Karpas-422 (cell line): ENCODE data around the gene DDX56. TPM values are rescaled to one million over a fixed set of nuclear protein-coding genes. Genes with fewer than 3 reads are reported as not detected.

Experiments
- DNase-seq: peaks from one replicate; pipeline ENCODE4 v3.0.0-alpha.2; 2015
- H2AFZ ChIP-seq: fragments of 200-600 bp; sonication (generic); 2 replicates; pipeline ENCODE4 v1.6.1; 2014; ENCODE audit warnings: antibody characterized with exemption, low read length, mixed read lengths
- H3K27ac ChIP-seq: fragments of 200-600 bp; sonication (generic); 2 replicates; pipeline ENCODE4 v1.5.1; 2014; ENCODE audit warnings: mild to moderate bottlenecking, low read length, moderate library complexity
- H3K27me3 ChIP-seq: fragments of 200-600 bp; sonication (generic); 2 replicates; pipeline ENCODE4 v1.6.1; 2014; ENCODE audit warnings: low read length, mixed read lengths
- H3K36me3 ChIP-seq: fragments of 200-600 bp; sonication (generic); 2 replicates; pipeline ENCODE4 v1.6.1; 2014; ENCODE audit warnings: low read length, mixed read lengths; ENCODE audit not compliant: insufficient read depth
- H3K4me1 ChIP-seq: fragments of 200-600 bp; sonication (generic); 2 replicates; pipeline ENCODE4 v1.6.1; 2014; ENCODE audit warnings: mild to moderate bottlenecking, low read length, mixed read lengths
- H3K4me2 ChIP-seq: fragments of 200-600 bp; sonication (generic); 2 replicates; pipeline ENCODE4 v1.6.1; 2014; ENCODE audit warnings: low read length, low read depth, mild to moderate bottlenecking; ENCODE audit not compliant: poor library complexity, severe bottlenecking
- H3K4me3 ChIP-seq: fragments of 200-600 bp; sonication (generic); 2 replicates; pipeline ENCODE4 v1.5.1; 2014; ENCODE audit warnings: mild to moderate bottlenecking, antibody characterized with exemption, low read length, mixed read lengths
- H3K79me2 ChIP-seq: fragments of 200-600 bp; sonication (generic); 2 replicates; pipeline ENCODE4 v1.6.1; 2014; ENCODE audit warnings: mild to moderate bottlenecking, low read length, mixed read lengths
- H3K9ac ChIP-seq: fragments of 200-600 bp; sonication (generic); 2 replicates; pipeline ENCODE4 v1.6.0; 2014; ENCODE audit warnings: low read length
- H3K9me2 ChIP-seq: fragments of 200-600 bp; sonication (generic), shearing (Covaris generic); replicated peaks from 2 replicates; pipeline ENCODE4 v1.6.0; 2014; ENCODE audit warnings: mild to moderate bottlenecking, low read length, moderate library complexity; ENCODE audit not compliant: insufficient read depth
- H3K9me3 ChIP-seq: fragments of 300-700, 200-600 bp; sonication (generic); 2 replicates; pipeline ENCODE4 v1.6.1; 2014; ENCODE audit warnings: low read length, mixed read lengths
- H4K20me1 ChIP-seq: fragments of 200-600 bp; sonication (generic); 2 replicates; pipeline ENCODE4 v1.6.1; 2014; ENCODE audit warnings: mild to moderate bottlenecking, antibody characterized with exemption, low read length, low read depth; ENCODE audit not compliant: insufficient read depth
- total RNA-seq: library from RNA; depleted of rRNA; stranded (reverse); fragments of >200 nt; shearing (Covaris generic); gene quantifications from 2 replicates; pipeline ENCODE4 v1.2.3, GENCODE V29; 2014; ENCODE audit warnings: low replicate concordance; rRNA removed

DDX56 gene
- total RNA-seq, 1 experiment from 2014 or later, result 66.8 TPM

DNA sequence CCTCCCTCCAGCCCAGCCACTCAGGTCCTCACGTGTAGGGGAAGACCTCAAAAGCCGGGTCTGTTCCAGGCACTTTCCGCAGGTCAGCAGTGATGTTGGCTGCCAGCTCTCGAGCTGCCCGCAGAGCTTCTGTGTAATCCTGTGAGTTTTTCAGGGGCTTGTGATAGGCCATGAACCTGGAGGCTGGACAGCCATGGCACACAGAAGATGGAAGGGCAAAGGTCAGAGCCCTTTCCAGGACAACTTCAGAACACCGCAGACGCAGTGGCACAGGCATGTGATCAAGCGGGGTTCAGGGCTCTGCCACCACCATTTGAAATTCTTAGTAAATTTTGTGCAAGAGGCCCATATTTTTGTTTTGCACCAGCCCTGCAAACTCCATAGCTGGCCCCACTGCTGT is 56.5 kb downstream of the DDX56 start:
- no peaks in the 10 kb centered on the region for H3K27me3 ChIP-seq
- no peak overlapping the region for H2AFZ ChIP-seq
- H3K9ac ChIP-seq, result no peak overlapping the region
- no peak overlapping the region for H3K27ac ChIP-seq
- no peaks in the 10 kb centered on the region for H3K36me3 ChIP-seq
- no peak for DNase-seq
- H4K20me1 ChIP-seq, result no peaks in the 10 kb centered on the region
- H3K9me2 ChIP-seq, result no peaks in the 10 kb centered on the region
- H3K79me2 ChIP-seq, result no peaks in the 10 kb centered on the region
- H3K4me2 ChIP-seq, result no peak overlapping the region
- H3K9me3 ChIP-seq, result no peaks in the 10 kb centered on the region
- H3K4me1 ChIP-seq, result no peaks in the 10 kb centered on the region
- H3K4me3 ChIP-seq, result no peak overlapping the region

Other genes starting within 250 kb of the DDX56 start
- not detected in 2 replicates for gene CAMK2B, start 248.3 kb downstream of the DDX56 start, total RNA-seq
- 56.1 and 84.1 TPM in 2 replicates for gene NUDCD3, start 83.2 kb downstream of the DDX56 start, total RNA-seq
- not detected in 2 replicates for gene NPC1L1, start 32.6 kb downstream of the DDX56 start, total RNA-seq
- gene TMED4, start 8.3 kb upstream of the DDX56 start, total RNA-seq, result 62.0 and 66.2 TPM in 2 replicates
- 24.9 and 34.9 TPM in 2 replicates for gene OGDH, start 32.7 kb upstream of the DDX56 start, total RNA-seq
- 16.2 and 19.9 TPM in 2 replicates for gene ZMIZ2, start 174.9 kb upstream of the DDX56 start, total RNA-seq
- gene PPIA, start 222.8 kb upstream of the DDX56 start, total RNA-seq, result 2,370 and 3,564 TPM in 2 replicates